WTC11 (cell line): ENCODE results near the gene SHKBP1. TPM values are rescaled to one million over a fixed set of nuclear protein-coding genes. Genes with fewer than 3 reads are reported as not detected.

Experiments
- AR ChIP-seq: fragments of 250-450 bp; sonication (Bioruptor Pico); IDR thresholded peaks from 2 replicates; pipeline ENCODE4 v1.9.0; 2021; ENCODE audit warnings: mild to moderate bottlenecking
- E2F1 ChIP-seq: sonication (generic); formaldehyde crosslinking; IDR thresholded peaks from 2 replicates; pipeline ENCODE4 v1.8.0; 2022; ENCODE audit warnings: mild to moderate bottlenecking, missing genetic modification reagents
- E2F4 ChIP-seq: sonication (generic); formaldehyde crosslinking; IDR thresholded peaks from 2 replicates; pipeline ENCODE4 v1.8.1; 2022; ENCODE audit warnings: low read depth, mild to moderate bottlenecking, moderate library complexity, missing genetic modification reagents, borderline replicate concordance
- FOXK1 ChIP-seq: sonication (generic); formaldehyde crosslinking; IDR thresholded peaks from 2 replicates; pipeline ENCODE4 v1.8.0; 2022; ENCODE audit warnings: mild to moderate bottlenecking, moderate library complexity, missing genetic modification reagents
- GTF2I ChIP-seq: fragments of 250-450 bp; sonication (Bioruptor Pico); conservative IDR thresholded peaks from 2 replicates; pipeline ENCODE4 v1.4.0; 2021; ENCODE audit warnings: mild to moderate bottlenecking
- HMGA2 ChIP-seq: fragments of 250-450 bp; sonication (Bioruptor Pico); IDR thresholded peaks from 2 replicates; pipeline ENCODE4 v1.4.0; 2021; ENCODE audit warnings: mild to moderate bottlenecking, moderate library complexity
- HMGXB4 ChIP-seq: sonication (generic); formaldehyde crosslinking; IDR thresholded peaks from 2 replicates; pipeline ENCODE4 v1.8.1; 2023; ENCODE audit warnings: mild to moderate bottlenecking, moderate library complexity, missing genetic modification reagents
- IRF2 ChIP-seq: sonication (generic); formaldehyde crosslinking; IDR thresholded peaks from 2 replicates; pipeline ENCODE4 v1.8.0; 2022; ENCODE audit warnings: low read depth, missing genetic modification reagents, borderline replicate concordance
- JUN ChIP-seq: sonication (generic); formaldehyde crosslinking; IDR thresholded peaks from 2 replicates; pipeline ENCODE4 v1.8.0; 2023; ENCODE audit warnings: mild to moderate bottlenecking, missing genetic modification reagents
- MYBL2 ChIP-seq: sonication (generic); formaldehyde crosslinking; IDR thresholded peaks from 2 replicates; pipeline ENCODE4 v1.8.1; 2023; ENCODE audit warnings: mild to moderate bottlenecking, moderate library complexity, missing genetic modification reagents
- NR3C1 ChIP-seq: sonication (generic); formaldehyde crosslinking; conservative IDR thresholded peaks from 2 replicates; pipeline ENCODE4 v1.8.1; 2023; ENCODE audit warnings: low read depth, mild to moderate bottlenecking, missing genetic modification reagents
- PRDM15 ChIP-seq: sonication (generic); formaldehyde crosslinking; IDR thresholded peaks from 2 replicates; pipeline ENCODE4 v1.8.0; 2022; ENCODE audit warnings: missing genetic modification reagents
- PREB ChIP-seq: sonication (generic); formaldehyde crosslinking; IDR thresholded peaks from 2 replicates; pipeline ENCODE4 v1.8.1; 2022; ENCODE audit warnings: mild to moderate bottlenecking, missing genetic modification reagents, moderate library complexity, borderline replicate concordance
- TCF7 ChIP-seq: sonication (generic); formaldehyde crosslinking; IDR thresholded peaks from 2 replicates; pipeline ENCODE4 v1.8.0; 2022; ENCODE audit warnings: mild to moderate bottlenecking, low read depth, missing genetic modification reagents, moderate library complexity
- TEAD1 ChIP-seq: sonication (generic); formaldehyde crosslinking; IDR thresholded peaks from 2 replicates; pipeline ENCODE4 v1.8.0; 2022; ENCODE audit warnings: mild to moderate bottlenecking, missing genetic modification reagents
- ZBTB43 ChIP-seq: sonication (generic); formaldehyde crosslinking; IDR thresholded peaks from 2 replicates; pipeline ENCODE4 v1.8.1; 2023; ENCODE audit warnings: mild to moderate bottlenecking, missing genetic modification reagents
- ZMAT4 ChIP-seq: fragments of 250-450 bp; sonication (Bioruptor Pico); IDR thresholded peaks from 2 replicates; pipeline ENCODE4 v1.9.0; 2021; ENCODE audit warnings: mild to moderate bottlenecking
- ZNF121 ChIP-seq: sonication (generic); formaldehyde crosslinking; IDR thresholded peaks from 2 replicates; pipeline ENCODE4 v1.8.0; 2023; ENCODE audit warnings: missing genetic modification reagents
- ZNF232 ChIP-seq: sonication (generic); formaldehyde crosslinking; IDR thresholded peaks from 2 replicates; pipeline ENCODE4 v1.8.0; 2022; ENCODE audit warnings: mild to moderate bottlenecking, missing genetic modification reagents
- ZNF396 ChIP-seq: fragments of 250-450 bp; sonication (Bioruptor Pico); IDR thresholded peaks from 2 replicates; pipeline ENCODE4 v1.8.0; 2021; ENCODE audit warnings: mild to moderate bottlenecking, moderate library complexity, borderline replicate concordance
- ZSCAN18 ChIP-seq: fragments of 250-450 bp; sonication (Bioruptor Pico); IDR thresholded peaks from 2 replicates; pipeline ENCODE4 v2.1.2; 2022; ENCODE audit warnings: mild to moderate bottlenecking, moderate library complexity
- total RNA-seq: library from RNA; stranded (reverse); gene quantifications from 3 replicates; pipeline ENCODE4 v1.2.3, GENCODE V29; 2021

SHKBP1 gene
- total RNA-seq, 1 experiment from 2014 or later = 71.7 TPM

GRCh38 chr19:40596608-40597328, 20.1 kb downstream of the SHKBP1 start (continued):
- no peak for TF ChIP-seq AR (CRISPR knock-in tag)
- TF ChIP-seq FOXK1 (CRISPR knock-in tag) = peak; percentile 41; the same call in 1 of the 2 replicates
- no peak for TF ChIP-seq ZSCAN18
- no peak for TF ChIP-seq PREB (CRISPR knock-in tag)
- TF ChIP-seq JUN (CRISPR knock-in tag) = no peak
- TF ChIP-seq GTF2I = no peak
- peak; percentile 69; the same call in 1 of the 2 replicates for TF ChIP-seq TEAD1
- no peak for TF ChIP-seq E2F4
- no peak for TF ChIP-seq ZNF396
- no peak for TF ChIP-seq NR3C1 (CRISPR knock-in tag)
- no peak for TF ChIP-seq ZNF121 (CRISPR knock-in tag)
- no peak for TF ChIP-seq ZMAT4
- TF ChIP-seq HMGA2 (CRISPR knock-in tag) = no peak
- TF ChIP-seq HMGXB4 (CRISPR knock-in tag) = peak; percentile 53; the same call in 1 of the 2 replicates
- TF ChIP-seq TCF7 (CRISPR knock-in tag) = no peak
- TF ChIP-seq IRF2 (CRISPR knock-in tag) = no peak
- no peak for TF ChIP-seq E2F1
- TF ChIP-seq MYBL2 (CRISPR knock-in tag) = 0 out of 2 replicates have a peak, but pooled peaks have one; percentile 57
- TF ChIP-seq ZBTB43 = peak; percentile 51; the same call in 1 of the 2 replicates
- no peak for TF ChIP-seq PRDM15 (CRISPR knock-in tag)
- TF ChIP-seq ZNF232 (CRISPR knock-in tag) = peak; percentile 71; the same call in 1 of the 2 replicates
